GM12874 (cell line): ENCODE measurements around the gene PKHD1.

ENCODE experiments used
- CTCF ChIP-seq: IDR thresholded peaks from 2 replicates; pipeline ENCODE4 v1.5.1; 2011; ENCODE audit warnings: low read depth, mild to moderate bottlenecking, control low read depth, low read length, moderate library complexity; ENCODE audit not compliant: insufficient read depth

The PKHD1 gene

GRCh38 chr6:51936531-51937290, 150.7 kb downstream of the PKHD1 start:
- TF ChIP-seq CTCF, result no peak

- TF ChIP-seq CTCF, result peak; percentile 66
Measured at GRCh38 chr6:51934098-51934497, 153.3 kb downstream of the PKHD1 start.

- TF ChIP-seq CTCF, result no peak
Measured at GRCh38 chr6:51932956-51933355, 154.5 kb downstream of the PKHD1 start.

- TF ChIP-seq CTCF, result no peak
Measured at GRCh38 chr6:51930602-51931001, 156.8 kb downstream of the PKHD1 start.

GRCh38 chr6:51929934-51930574, 157.4 kb downstream of the PKHD1 start:
- TF ChIP-seq CTCF, result no peak

GRCh38 chr6:51928320-51928719, 159.1 kb downstream of the PKHD1 start:
- TF ChIP-seq CTCF, result no peak

GRCh38 chr6:51927450-51927849, 160.0 kb downstream of the PKHD1 start:
- TF ChIP-seq CTCF, result no peak
